SK-N-SH treated with all-trans-retinoic acid at 6 μM for 48 hours (cell line): ENCODE measurements around the gene SMARCC2.

Source experiments
- ATAC-seq: fragments of 200-7000 bp; cut with Tn5 transposase; 3 replicates; pipeline ENCODE4 v1.9.1; 2020; ENCODE audit warnings: mild to moderate bottlenecking, moderate library complexity
- ARNTL ChIP-seq: fragments of 450-650 bp; formaldehyde crosslinking; IDR thresholded peaks from 2 replicates; pipeline ENCODE4 v1.5.0; 2020; ENCODE audit warnings: low read depth, mild to moderate bottlenecking, moderate library complexity, borderline replicate concordance
- BACH2 ChIP-seq: fragments of 250-450 bp; sonication (Bioruptor Pico); IDR thresholded peaks from 2 replicates; pipeline ENCODE4 v1.9.0; 2021; ENCODE audit warnings: mild to moderate bottlenecking, borderline replicate concordance
- CREB5 ChIP-seq: fragments of 250-450 bp; sonication (Bioruptor Pico); IDR thresholded peaks from 2 replicates; pipeline ENCODE4 v1.5.1; 2020; ENCODE audit warnings: low read depth, mild to moderate bottlenecking, moderate library complexity
- ESRRG ChIP-seq: fragments of 250-450 bp; sonication (Bioruptor Pico); IDR thresholded peaks from 2 replicates; pipeline ENCODE4 v1.6.1; 2021; ENCODE audit warnings: mild to moderate bottlenecking
- GLIS3 ChIP-seq: fragments of 250-450 bp; sonication (Bioruptor Pico); IDR thresholded peaks from 2 replicates; pipeline ENCODE4 v1.5.0; 2020; ENCODE audit warnings: mild to moderate bottlenecking, moderate library complexity
- ISL1 ChIP-seq: fragments of 250-450 bp; sonication (Bioruptor Pico); IDR thresholded peaks from 2 replicates; pipeline ENCODE4 v2.1.2; 2022; ENCODE audit warnings: mild to moderate bottlenecking, moderate library complexity
- OSR1 ChIP-seq: fragments of 250-450 bp; sonication (Bioruptor Pico); IDR thresholded peaks from 2 replicates; pipeline ENCODE4 v1.8.0; 2022; ENCODE audit warnings: moderate library complexity, mild to moderate bottlenecking, inconsistent platforms
- PATZ1 ChIP-seq: fragments of 250-450 bp; sonication (Bioruptor Pico); IDR thresholded peaks from 2 replicates; pipeline ENCODE4 v1.8.0; 2020; ENCODE audit warnings: mild to moderate bottlenecking, moderate library complexity, borderline replicate concordance
- POU6F1 ChIP-seq: fragments of 250-450 bp; sonication (Bioruptor Pico); IDR thresholded peaks from 2 replicates; pipeline ENCODE4 v1.8.0; 2021; ENCODE audit warnings: low read depth, mild to moderate bottlenecking, moderate library complexity, borderline replicate concordance
- RARB ChIP-seq: fragments of 250-450 bp; sonication (Bioruptor Pico); IDR thresholded peaks from 2 replicates; pipeline ENCODE4 v1.8.0; 2021; ENCODE audit warnings: mild to moderate bottlenecking, moderate library complexity
- SNAI2 ChIP-seq: fragments of 250-450 bp; sonication (Bioruptor Pico); IDR thresholded peaks from 2 replicates; pipeline ENCODE4 v1.5.0; 2020; ENCODE audit warnings: mild to moderate bottlenecking, moderate library complexity
- TOX ChIP-seq: fragments of 250-450 bp; sonication (Bioruptor Pico); IDR thresholded peaks from 2 replicates; pipeline ENCODE4 v1.8.0; 2021; ENCODE audit warnings: mild to moderate bottlenecking, moderate library complexity, borderline replicate concordance
- TSHZ2 ChIP-seq: fragments of 250-450 bp; sonication (Bioruptor Pico); IDR thresholded peaks from 2 replicates; pipeline ENCODE4 v1.5.0; 2020; ENCODE audit warnings: mild to moderate bottlenecking, moderate library complexity
- ZC3H10 ChIP-seq: fragments of 250-450 bp; sonication (Bioruptor Pico); IDR thresholded peaks from 2 replicates; pipeline ENCODE4 v1.5.1; 2021; ENCODE audit warnings: mild to moderate bottlenecking, moderate library complexity
- ZFP30 ChIP-seq: fragments of 450-650 bp; formaldehyde crosslinking; IDR thresholded peaks from 2 replicates; pipeline ENCODE4 v1.5.0; 2022; ENCODE audit warnings: mild to moderate bottlenecking, moderate library complexity
- ZNF565 ChIP-seq: fragments of 450-650 bp; formaldehyde crosslinking; conservative IDR thresholded peaks from 2 replicates; pipeline ENCODE4 v1.5.0; 2020; ENCODE audit warnings: low read depth, mild to moderate bottlenecking, moderate library complexity
- ZNF70 ChIP-seq: fragments of 450-650 bp; formaldehyde crosslinking; IDR thresholded peaks from 2 replicates; pipeline ENCODE4 v1.5.0; 2020; ENCODE audit warnings: mild to moderate bottlenecking, moderate library complexity
- ZNF8 ChIP-seq: fragments of 450-650 bp; formaldehyde crosslinking; IDR thresholded peaks from 2 replicates; pipeline ENCODE4 v1.5.0; 2020; ENCODE audit warnings: mild to moderate bottlenecking, moderate library complexity

The SMARCC2 gene

GRCh38 chr12:56137853-56138571 lies 51.3 kb downstream of the SMARCC2 start:
- TF ChIP-seq RARB (CRISPR knock-in tag) (no peak), ZNF70 (CRISPR knock-in tag) (no peak), ZNF8 (CRISPR knock-in tag) (no peak), TOX (CRISPR knock-in tag) (no peak), TSHZ2 (CRISPR knock-in tag) (no peak), CREB5 (no peak), ESRRG (no peak), SNAI2 (CRISPR knock-in tag) (no peak), ZC3H10 (CRISPR knock-in tag) (no peak), ISL1 (no peak), PATZ1 (CRISPR knock-in tag) (no peak), OSR1 (CRISPR knock-in tag) (no peak)
- no peak for ATAC-seq

- TF ChIP-seq RARB (CRISPR knock-in tag) (no peak), ZNF565 (CRISPR knock-in tag) (no peak), PATZ1 (CRISPR knock-in tag) (no peak), ESRRG (no peak), ISL1 (no peak), POU6F1 (no peak)
- no peak for ATAC-seq
Measured at GRCh38 chr12:56134897-56135296, 54.4 kb downstream of the SMARCC2 start.

GRCh38 chr12:56130876-56131275 lies 58.4 kb downstream of the SMARCC2 start:
- ATAC-seq = no peak
- TF ChIP-seq ZNF8 (CRISPR knock-in tag) = no peak
- TF ChIP-seq ZFP30 (CRISPR knock-in tag) = no peak
- TF ChIP-seq SNAI2 (CRISPR knock-in tag) = no peak
- TF ChIP-seq ZC3H10 (CRISPR knock-in tag) = no peak
- TF ChIP-seq ARNTL = no peak
- no peak for TF ChIP-seq RARB (CRISPR knock-in tag)
- no peak for TF ChIP-seq BACH2 (CRISPR knock-in tag)
- no peak for TF ChIP-seq GLIS3 (CRISPR knock-in tag)
- TF ChIP-seq ESRRG = no peak
- no peak for TF ChIP-seq POU6F1
- no peak for TF ChIP-seq CREB5
- TF ChIP-seq PATZ1 (CRISPR knock-in tag) = no peak
- no peak for TF ChIP-seq TSHZ2 (CRISPR knock-in tag)
